A673 (cell line): ENCODE results near the gene MDN1.

ENCODE experiments used
- CTCF ChIP-seq: fragments of 300-800, 200-600 bp; sonication (generic); conservative IDR thresholded peaks from 2 replicates; pipeline ENCODE4 v1.5.1; 2017; ENCODE audit warnings: low read depth, mild to moderate bottlenecking, antibody characterized with exemption, low read length, moderate library complexity, mixed read lengths
- EZH2 ChIP-seq: fragments of 200-600 bp; sonication (generic); IDR thresholded peaks from 2 replicates; pipeline ENCODE4 v1.6.1; 2017; ENCODE audit warnings: borderline replicate concordance, low read depth, mild to moderate bottlenecking, mixed read lengths, antibody characterized with exemption, low read length; ENCODE audit not compliant: poor library complexity, severe bottlenecking

- TF ChIP-seq CTCF, result no peak
- TF ChIP-seq EZH2, result no peak
Observed at GRCh38 chr6:89642956-89643355, 176.6 kb downstream of the MDN1 start.
